Thoracic aorta (tissue), 2 donors: ENCODE measurements around the gene ATXN1. TPM values are rescaled to one million over a fixed set of nuclear protein-coding genes. Genes with fewer than 3 reads are reported as not detected.

Experiments used
- ATAC-seq: fragments of 150-250 bp; one replicate; pipeline ENCODE4 v1.8.0; 2017; ENCODE audit warnings: low read depth; ENCODE audit not compliant: insufficient number of reproducible peaks, low FRiP score
- DNase-seq: peaks from one replicate; pipeline ENCODE4 v3.0.0-alpha.2; 2020; ENCODE audit warnings: low spot score
- H3K27ac ChIP-seq, 2 donors: fragments of 200-600 bp; sonication (generic); 1 replicate in 1 of 2; 2 replicates in 1 of 2; pipeline ENCODE4 v1.5.1; 2016; ENCODE audit warnings: mild to moderate bottlenecking in 2 of 2, moderate library complexity in 2 of 2
- H3K27me3 ChIP-seq: fragments of 200-600 bp; sonication (generic); replicated peaks from 2 replicates; pipeline ENCODE4 v1.6.0; 2016; ENCODE audit warnings: mild to moderate bottlenecking; ENCODE audit not compliant: insufficient read depth
- H3K36me3 ChIP-seq: fragments of 200-600 bp; sonication (generic); one replicate; pipeline ENCODE4 v1.5.1; 2016
- H3K4me1 ChIP-seq, 2 donors: fragments of 200-600 bp; sonication (generic); 1 replicate in 1 of 2; 2 replicates in 1 of 2; pipeline versions ENCODE4 v1.5.1 to v1.6.0; 2016; ENCODE audit warnings: low read depth in 2 of 2, mild to moderate bottlenecking in 1 of 2; ENCODE audit not compliant: control insufficient read depth in 1 of 2
- H3K4me3 ChIP-seq: fragments of 200-600 bp; sonication (generic); 2 replicates; pipeline ENCODE4 v1.5.1; 2016; ENCODE audit warnings: mild to moderate bottlenecking
- H3K9me3 ChIP-seq: fragments of 200-600 bp; sonication (generic); 2 replicates; pipeline ENCODE4 v1.5.1; 2016
- CTCF ChIP-seq: fragments of 200-600 bp; sonication (generic); IDR thresholded peaks from one replicate; pipeline ENCODE4 v1.5.1; 2019; ENCODE audit warnings: antibody characterized with exemption
- total RNA-seq, 2 donors: library from RNA; depleted of rRNA; stranded (reverse); fragments of >200 nt; gene quantifications; one replicate each; pipeline versions ENCODE4 v1.1.0 to v1.2.3, GENCODE V29; 2016

Gene ATXN1
- total RNA-seq, 2 donors from 2014 or later: 59.8 to 62.4 TPM

GRCh38 chr6:16446273-16446672 is 315.0 kb downstream of the ATXN1 start:
- no peak for TF ChIP-seq CTCF
- Histone ChIP-seq H3K4me3 (no peak overlapping the region), H3K4me1 (peaks cover 6 to 11% of the 10 kb centered on the region in 2 donors), H3K27me3 (no peaks in the 10 kb centered on the region), H3K36me3 (no peaks in the 10 kb centered on the region), H3K27ac (no peak overlapping the region), H3K9me3 (no peaks in the 10 kb centered on the region)
- DNase-seq (no peak), ATAC-seq (no peak)

GRCh38 chr6:16442031-16442430 is 319.2 kb downstream of the ATXN1 start:
- peaks cover 34 to 44% of the 10 kb centered on the region in 2 donors for H3K4me1 ChIP-seq
- H3K27ac ChIP-seq: peak overlapping the region in 1 of 2 donors; percentile 57
- no peaks in the 10 kb centered on the region for H3K9me3 ChIP-seq
- H3K27me3 ChIP-seq: no peaks in the 10 kb centered on the region
- ATAC-seq (no peak), DNase-seq (no peak)
- no peak for TF ChIP-seq CTCF
- H3K36me3 ChIP-seq: no peaks in the 10 kb centered on the region
- no peak overlapping the region for H3K4me3 ChIP-seq

- H3K4me1 ChIP-seq: peaks cover 34 to 44% of the 10 kb centered on the region in 2 donors
- H3K27ac ChIP-seq: peak overlapping the region; percentile 46 to 57
- H3K9me3 ChIP-seq: no peaks in the 10 kb centered on the region
- ATAC-seq (no peak), DNase-seq (no peak)
- no peaks in the 10 kb centered on the region for H3K36me3 ChIP-seq
- TF ChIP-seq CTCF: no peak
- H3K4me3 ChIP-seq: no peak overlapping the region
- no peaks in the 10 kb centered on the region for H3K27me3 ChIP-seq
Measured at GRCh38 chr6:16441262-16441661, 320.0 kb downstream of the ATXN1 start.

GRCh38 chr6:16440636-16441212 is 320.5 kb downstream of the ATXN1 start:
- H3K27ac ChIP-seq: peak overlapping the region; percentile 46 to 57
- ATAC-seq (no peak), DNase-seq (no peak)
- no peak for TF ChIP-seq CTCF
- H3K36me3 ChIP-seq: no peaks in the 10 kb centered on the region
- peaks cover 34 to 44% of the 10 kb centered on the region in 2 donors for H3K4me1 ChIP-seq
- no peaks in the 10 kb centered on the region for H3K9me3 ChIP-seq
- H3K27me3 ChIP-seq: no peaks in the 10 kb centered on the region
- H3K4me3 ChIP-seq: no peak overlapping the region

- Histone ChIP-seq H3K4me1 (peaks cover 37 to 58% of the 10 kb centered on the region in 2 donors), H3K27ac (peak overlapping the region; percentile 61 to 64), H3K27me3 (no peaks in the 10 kb centered on the region), H3K36me3 (no peaks in the 10 kb centered on the region), H3K9me3 (no peaks in the 10 kb centered on the region), H3K4me3 (no peak overlapping the region)
- no peak for DNase-seq
- no peak for ATAC-seq
- TF ChIP-seq CTCF: no peak
Measured at GRCh38 chr6:16438718-16439591, 322.3 kb downstream of the ATXN1 start.
